HEK293 (cell line): ENCODE data around the gene GABRA5.
"Not testable (repeated sequence)": the region's sequence is repeated elsewhere in the genome, so short reads cannot be mapped to it uniquely, and the experiment has no call there.

Experiments
- CTCF ChIA-PET: fragments of 350-600 bp; formaldehyde crosslinking; extraction: SDS; loops from one replicate; lab custom pipeline; 2021; ENCODE audit warnings: antibody characterized with exemption; lab: Yijun Ruan, JAX
- POLR2A ChIA-PET: fragments of 300-600 bp; formaldehyde crosslinking; extraction: SDS; loops from one replicate; lab custom pipeline; 2020; ENCODE audit warnings: antibody characterized with exemption, inconsistent platforms; lab: Yijun Ruan, JAX
- H3K27ac ChIP-seq: fragments of 200-500 bp; sonication (Bioruptor generic); 2 replicates; pipeline ENCODE4 v1.5.1; 2014; ENCODE audit warnings: low read depth, low read length, control low read depth, inconsistent platforms; ENCODE audit errors: extremely low read depth
- H3K36me3 ChIP-seq, 2 experiments: fragments of 200-500 bp in 1 of 2; sonication (Bioruptor generic) in 1 of 2; 1 replicate in 1 of 2; 2 replicates in 1 of 2; pipeline ENCODE4 v1.5.1; 2014 to 2017; ENCODE audit warnings: inconsistent platforms in 2 of 2, low read length in 2 of 2; ENCODE audit not compliant: control insufficient read depth in 2 of 2, insufficient read depth in 1 of 2
- H3K4me1 ChIP-seq: fragments of 200-500 bp; sonication (Bioruptor generic); 2 replicates; pipeline ENCODE4 v1.5.1; 2014; ENCODE audit warnings: mild to moderate bottlenecking, low read length, inconsistent platforms; ENCODE audit not compliant: control insufficient read depth, insufficient read depth
- H3K4me3 ChIP-seq: 2 replicates; pipeline ENCODE4 v1.5.1; 2011; ENCODE audit warnings: low read depth, mild to moderate bottlenecking, control low read depth, low read length, moderate library complexity
- H3K9me3 ChIP-seq: fragments of 200-500 bp; sonication (Bioruptor generic); 2 replicates; pipeline ENCODE4 v1.5.1; 2014; ENCODE audit warnings: low read depth, low read length, inconsistent platforms; ENCODE audit not compliant: control insufficient read depth, insufficient read depth
- KLF8 ChIP-seq: fragments of 450-650 bp; formaldehyde crosslinking; IDR thresholded peaks from 2 replicates; pipeline ENCODE4 v1.5.1; 2016; ENCODE audit warnings: missing biosample characterization, missing genetic modification characterization
- PRDM1 ChIP-seq: fragments of 450-650 bp; formaldehyde crosslinking; IDR thresholded peaks from 2 replicates; pipeline ENCODE4; 2016; ENCODE audit warnings: missing biosample characterization, missing genetic modification characterization
- REPIN1 ChIP-seq: fragments of 450-650 bp; formaldehyde crosslinking; IDR thresholded peaks from 2 replicates; pipeline ENCODE4 v1.5.1; 2017; ENCODE audit warnings: missing biosample characterization, missing genetic modification characterization, low read depth
- ZBTB20 ChIP-seq: fragments of 450-650 bp; formaldehyde crosslinking; IDR thresholded peaks from 2 replicates; pipeline ENCODE4 v1.5.1; 2016; ENCODE audit warnings: missing biosample characterization, missing genetic modification characterization
- ZBTB8A ChIP-seq: fragments of 450-650 bp; formaldehyde crosslinking; IDR thresholded peaks from 2 replicates; pipeline ENCODE4 v1.5.1; 2016; ENCODE audit warnings: missing biosample characterization, missing genetic modification characterization
- ZNF341 ChIP-seq: fragments of 450-650 bp; formaldehyde crosslinking; IDR thresholded peaks from 2 replicates; pipeline ENCODE4; 2016; ENCODE audit warnings: low read depth, missing biosample characterization, missing genetic modification characterization
- ZNF654 ChIP-seq: fragments of 450-650 bp; formaldehyde crosslinking; IDR thresholded peaks from 2 replicates; pipeline ENCODE4 v1.5.1; 2016; ENCODE audit warnings: low read depth, missing biosample characterization, missing genetic modification characterization
- ZNF707 ChIP-seq: fragments of 450-650 bp; formaldehyde crosslinking; IDR thresholded peaks from 2 replicates; pipeline ENCODE4 v1.5.1; 2016; ENCODE audit warnings: missing biosample characterization, missing genetic modification characterization
- TF ChIP-seq, protein P1 (sequence below): fragments of 450-650 bp; formaldehyde crosslinking; IDR thresholded peaks from 2 replicates; pipeline ENCODE4 v1.5.1; 2016; ENCODE audit warnings: missing biosample characterization, missing genetic modification characterization
- TF ChIP-seq, protein P2 (sequence below): fragments of 450-650 bp; formaldehyde crosslinking; IDR thresholded peaks from 2 replicates; pipeline ENCODE4 v1.5.1; 2016; ENCODE audit warnings: missing biosample characterization, missing genetic modification characterization
- TF ChIP-seq, protein P3 (sequence below): fragments of 450-650 bp; formaldehyde crosslinking; IDR thresholded peaks from 2 replicates; pipeline ENCODE4 v1.5.1; 2016; ENCODE audit warnings: missing biosample characterization, missing genetic modification characterization
- TF ChIP-seq, protein P4 (sequence below): fragments of 450-650 bp; formaldehyde crosslinking; IDR thresholded peaks from 2 replicates; pipeline ENCODE4 v1.5.1; 2016; ENCODE audit warnings: missing biosample characterization, missing genetic modification characterization

The GABRA5 gene

DNA sequence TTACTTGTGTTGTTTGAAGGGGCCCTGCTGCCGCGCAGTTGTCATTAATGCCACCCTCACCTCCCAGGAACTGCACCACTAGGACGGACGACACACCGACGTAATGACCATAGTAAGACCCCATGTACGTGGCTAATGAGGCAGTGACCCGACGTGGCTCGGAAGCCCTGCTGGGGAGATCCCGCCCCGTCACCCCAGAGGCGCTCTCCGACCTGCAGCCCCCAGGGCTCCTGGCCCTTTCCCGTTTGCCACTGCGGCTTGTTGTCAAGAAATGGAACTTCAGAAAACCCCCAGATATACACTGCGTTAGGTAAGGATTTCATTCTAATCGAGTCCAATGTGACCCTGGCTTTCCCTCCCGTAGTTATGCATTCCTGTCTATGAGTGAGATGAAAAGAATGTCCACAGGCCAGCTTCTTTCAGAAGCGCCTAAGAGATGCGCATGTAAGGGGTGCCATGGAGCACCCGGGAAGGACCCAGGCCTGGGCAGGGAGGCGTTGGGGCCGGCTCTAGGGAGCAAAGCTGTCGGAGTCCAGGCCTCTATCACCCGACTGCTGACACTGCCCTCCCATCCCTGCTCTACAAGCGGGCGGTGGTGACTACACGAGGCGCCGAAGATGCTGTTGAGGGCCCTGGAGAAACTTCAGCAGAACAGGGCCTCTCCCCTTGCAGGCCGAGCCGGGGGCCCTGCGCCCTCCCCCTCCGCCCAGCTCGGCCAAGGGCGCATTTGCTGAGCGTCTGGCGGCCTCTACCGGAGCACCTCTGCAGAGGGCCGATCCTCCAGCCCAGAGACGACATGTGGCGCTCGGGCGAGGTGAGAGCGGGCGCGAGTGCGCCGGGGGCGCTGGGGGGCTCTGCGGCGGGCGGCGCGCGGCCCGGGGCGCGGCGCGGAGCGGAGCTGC, at the start of gene GABRA5:
TSS of gene GABRA5 (plus strand) at position 765 of the 902 bp plus-strand sequence. CDS start 2,187 bp downstream, outside the sequence.
- Histone ChIP-seq H3K4me3 (no peak within 1 kb of the TSS; the same call in 1 of the 2 replicates), H3K27ac (no peak within 1 kb of the TSS; the same call in 1 of the 2 replicates), H3K4me1 (no peaks in the 10 kb centered on the region), H3K9me3 (no peaks in the 10 kb centered on the region), H3K36me3 (no peaks in the 10 kb centered on the region)
- POLR2A ChIA-PET, result no interaction called here
- CTCF ChIA-PET, result interaction anchor here (0.6 kb wide), 1 partner anchor 20 kb away, joined by 3 read pairs; no protein-coding TSS in a partner anchor
- TF ChIP-seq ZBTB8A (tag by site-specific recombination), result 0 out of 2 replicates have a peak, but pooled peaks have one; percentile 17
- TF ChIP-seq, protein P1, sequence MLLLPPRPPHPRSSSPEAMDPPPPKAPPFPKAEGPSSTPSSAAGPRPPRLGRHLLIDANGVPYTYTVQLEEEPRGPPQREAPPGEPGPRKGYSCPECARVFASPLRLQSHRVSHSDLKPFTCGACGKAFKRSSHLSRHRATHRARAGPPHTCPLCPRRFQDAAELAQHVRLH, result no peak
- peak; percentile 10; the same call in 1 of the 2 replicates for TF ChIP-seq ZNF654 (tag by site-specific recombination)
- TF ChIP-seq ZBTB20 (tag by site-specific recombination), result peak; percentile 18; the same call in 1 of the 2 replicates
- TF ChIP-seq, protein P2, sequence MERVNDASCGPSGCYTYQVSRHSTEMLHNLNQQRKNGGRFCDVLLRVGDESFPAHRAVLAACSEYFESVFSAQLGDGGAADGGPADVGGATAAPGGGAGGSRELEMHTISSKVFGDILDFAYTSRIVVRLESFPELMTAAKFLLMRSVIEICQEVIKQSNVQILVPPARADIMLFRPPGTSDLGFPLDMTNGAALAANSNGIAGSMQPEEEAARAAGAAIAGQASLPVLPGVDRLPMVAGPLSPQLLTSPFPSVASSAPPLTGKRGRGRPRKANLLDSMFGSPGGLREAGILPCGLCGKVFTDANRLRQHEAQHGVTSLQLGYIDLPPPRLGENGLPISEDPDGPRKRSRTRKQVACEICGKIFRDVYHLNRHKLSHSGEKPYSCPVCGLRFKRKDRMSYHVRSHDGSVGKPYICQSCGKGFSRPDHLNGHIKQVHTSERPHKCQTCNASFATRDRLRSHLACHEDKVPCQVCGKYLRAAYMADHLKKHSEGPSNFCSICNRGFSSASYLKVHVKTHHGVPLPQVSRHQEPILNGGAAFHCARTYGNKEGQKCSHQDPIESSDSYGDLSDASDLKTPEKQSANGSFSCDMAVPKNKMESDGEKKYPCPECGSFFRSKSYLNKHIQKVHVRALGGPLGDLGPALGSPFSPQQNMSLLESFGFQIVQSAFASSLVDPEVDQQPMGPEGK (tag by site-specific recombination), result 0 out of 2 replicates have a peak, but pooled peaks have one; percentile 38
- TF ChIP-seq, all 188 proteins: peak for 4

DNA sequence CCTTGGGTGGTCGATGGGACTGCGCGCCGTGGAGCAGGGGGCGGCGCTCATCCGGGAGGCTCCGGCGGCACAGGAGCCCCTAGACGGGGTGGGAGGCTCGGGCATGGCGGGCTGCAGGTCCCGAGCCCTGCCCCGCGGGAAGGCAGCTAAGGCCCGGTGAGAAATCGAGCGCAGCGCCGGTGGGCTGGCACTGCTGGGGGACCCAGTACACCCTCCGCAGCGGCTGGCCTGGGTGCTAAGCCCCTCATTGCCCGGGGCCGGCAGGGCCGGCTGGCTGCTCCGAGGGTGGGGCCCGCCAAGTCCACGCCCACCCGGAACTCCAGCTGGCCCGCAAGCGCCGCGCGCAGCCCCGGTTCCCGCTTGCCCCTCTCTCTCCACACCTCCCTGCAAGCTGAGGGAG, 35.7 kb upstream of the GABRA5 start:
- POLR2A ChIA-PET, H3K27ac ChIP-seq, H3K36me3 ChIP-seq, H3K4me1 ChIP-seq, CTCF ChIA-PET, H3K9me3 ChIP-seq, H3K4me3 ChIP-seq: not testable (repeated sequence)

DNA sequence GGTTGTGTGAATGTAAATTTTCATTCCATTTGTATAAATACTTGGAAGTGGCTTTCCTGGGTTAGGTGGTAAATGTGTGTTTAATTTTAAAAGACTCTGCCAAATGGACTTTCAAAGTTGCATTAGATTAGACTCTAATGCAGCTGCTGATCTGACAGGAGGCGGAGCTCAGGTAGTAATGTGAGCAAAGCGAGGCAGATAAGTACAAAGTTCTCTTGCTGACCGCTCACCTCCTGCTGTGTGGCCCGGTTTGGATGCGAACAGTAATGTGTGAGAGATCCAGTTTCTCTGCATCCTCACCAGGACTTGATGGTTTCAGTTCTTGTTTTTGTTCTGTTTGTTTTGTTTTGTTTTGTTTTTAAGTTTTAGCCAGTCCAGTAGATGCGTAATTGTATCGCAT, 34.9 kb upstream of the GABRA5 start:
- H3K27ac ChIP-seq, result no peak overlapping the region
- no peak for TF ChIP-seq KLF8
- TF ChIP-seq REPIN1 (tag by site-specific recombination), result no peak
- POLR2A ChIA-PET, result no interaction called here
- H3K36me3 ChIP-seq, result no peaks in the 10 kb centered on the region
- no peaks in the 10 kb centered on the region for H3K9me3 ChIP-seq
- CTCF ChIA-PET, result interaction anchor here (1.1 kb wide), 1 partner anchor 142 kb away, joined by 3 read pairs; no protein-coding TSS in a partner anchor
- H3K4me1 ChIP-seq, result no peaks in the 10 kb centered on the region
- H3K4me3 ChIP-seq, result no peak overlapping the region

DNA sequence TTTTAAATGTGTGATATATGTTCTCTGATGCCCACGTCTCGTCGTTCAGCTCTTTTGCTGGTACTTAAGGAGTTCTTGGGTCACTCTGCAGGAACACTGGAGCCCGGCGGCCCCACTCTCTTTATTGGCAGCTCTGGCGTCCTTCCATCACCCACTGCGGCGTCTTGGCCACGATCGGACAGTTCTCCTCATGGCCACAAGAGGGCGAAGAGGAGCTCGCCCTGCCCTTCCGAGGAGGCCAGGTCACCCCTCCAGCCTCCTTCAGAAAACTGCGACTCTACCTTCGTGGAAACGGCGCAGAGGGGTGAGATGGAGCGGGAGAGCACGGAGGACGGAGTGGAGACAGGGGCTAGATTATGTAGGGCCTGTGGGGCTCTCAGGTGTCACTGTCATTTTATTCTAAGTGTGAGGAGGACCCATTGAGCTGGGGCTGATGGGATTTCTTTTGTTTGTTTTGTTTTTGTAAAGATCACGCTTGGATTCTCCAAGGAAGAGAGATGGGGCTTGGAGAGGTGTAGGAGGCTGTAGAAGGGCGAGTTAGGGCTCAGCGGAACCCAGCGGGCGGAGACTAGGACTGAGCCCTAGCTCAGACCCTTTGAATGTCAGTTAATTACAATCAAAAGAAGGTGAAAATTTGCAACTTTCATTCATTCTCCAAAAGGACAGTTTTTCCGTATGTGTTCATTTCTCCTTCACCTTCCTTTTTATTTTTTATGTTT, 28.0 kb upstream of the GABRA5 start:
- ChIA-PET CTCF (interaction anchor here (0.6 to 1.7 kb wide), 14 partner anchors 11 to 1332 kb away, joined by 3 to 8 read pairs (median 4); no protein-coding TSS in a partner anchor), POLR2A (no interaction called here)
- TF ChIP-seq, protein P3, sequence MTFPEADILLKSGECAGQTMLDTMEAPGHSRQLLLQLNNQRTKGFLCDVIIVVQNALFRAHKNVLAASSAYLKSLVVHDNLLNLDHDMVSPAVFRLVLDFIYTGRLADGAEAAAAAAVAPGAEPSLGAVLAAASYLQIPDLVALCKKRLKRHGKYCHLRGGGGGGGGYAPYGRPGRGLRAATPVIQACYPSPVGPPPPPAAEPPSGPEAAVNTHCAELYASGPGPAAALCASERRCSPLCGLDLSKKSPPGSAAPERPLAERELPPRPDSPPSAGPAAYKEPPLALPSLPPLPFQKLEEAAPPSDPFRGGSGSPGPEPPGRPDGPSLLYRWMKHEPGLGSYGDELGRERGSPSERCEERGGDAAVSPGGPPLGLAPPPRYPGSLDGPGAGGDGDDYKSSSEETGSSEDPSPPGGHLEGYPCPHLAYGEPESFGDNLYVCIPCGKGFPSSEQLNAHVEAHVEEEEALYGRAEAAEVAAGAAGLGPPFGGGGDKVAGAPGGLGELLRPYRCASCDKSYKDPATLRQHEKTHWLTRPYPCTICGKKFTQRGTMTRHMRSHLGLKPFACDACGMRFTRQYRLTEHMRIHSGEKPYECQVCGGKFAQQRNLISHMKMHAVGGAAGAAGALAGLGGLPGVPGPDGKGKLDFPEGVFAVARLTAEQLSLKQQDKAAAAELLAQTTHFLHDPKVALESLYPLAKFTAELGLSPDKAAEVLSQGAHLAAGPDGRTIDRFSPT, result no peak
- TF ChIP-seq ZNF341 (peak; percentile 47), ZNF707 (tag by site-specific recombination) (no peak), PRDM1 (peak; percentile 35; the same call in 1 of the 2 replicates)
- TF ChIP-seq, protein P4, sequence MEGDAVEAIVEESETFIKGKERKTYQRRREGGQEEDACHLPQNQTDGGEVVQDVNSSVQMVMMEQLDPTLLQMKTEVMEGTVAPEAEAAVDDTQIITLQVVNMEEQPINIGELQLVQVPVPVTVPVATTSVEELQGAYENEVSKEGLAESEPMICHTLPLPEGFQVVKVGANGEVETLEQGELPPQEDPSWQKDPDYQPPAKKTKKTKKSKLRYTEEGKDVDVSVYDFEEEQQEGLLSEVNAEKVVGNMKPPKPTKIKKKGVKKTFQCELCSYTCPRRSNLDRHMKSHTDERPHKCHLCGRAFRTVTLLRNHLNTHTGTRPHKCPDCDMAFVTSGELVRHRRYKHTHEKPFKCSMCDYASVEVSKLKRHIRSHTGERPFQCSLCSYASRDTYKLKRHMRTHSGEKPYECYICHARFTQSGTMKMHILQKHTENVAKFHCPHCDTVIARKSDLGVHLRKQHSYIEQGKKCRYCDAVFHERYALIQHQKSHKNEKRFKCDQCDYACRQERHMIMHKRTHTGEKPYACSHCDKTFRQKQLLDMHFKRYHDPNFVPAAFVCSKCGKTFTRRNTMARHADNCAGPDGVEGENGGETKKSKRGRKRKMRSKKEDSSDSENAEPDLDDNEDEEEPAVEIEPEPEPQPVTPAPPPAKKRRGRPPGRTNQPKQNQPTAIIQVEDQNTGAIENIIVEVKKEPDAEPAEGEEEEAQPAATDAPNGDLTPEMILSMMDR (tag by site-specific recombination), result 0 out of 2 replicates have a peak, but pooled peaks have one; percentile 29
- Histone ChIP-seq H3K4me1 (no peaks in the 10 kb centered on the region), H3K36me3 (no peaks in the 10 kb centered on the region), H3K9me3 (no peaks in the 10 kb centered on the region), H3K27ac (no peak overlapping the region), H3K4me3 (no peak overlapping the region)
